K562 (cell line): ENCODE results near the gene KRABD2.

Experiments used
- BRD4 ChIP-seq: fragments of 200-600 bp; sonication (generic); IDR thresholded peaks from 2 replicates; pipeline ENCODE4 v1.6.1; 2017; ENCODE audit warnings: inconsistent platforms
- CLOCK ChIP-seq: fragments of 250-450 bp; sonication (Bioruptor Pico); IDR thresholded peaks from 2 replicates; pipeline ENCODE4 v1.4.0; 2020; ENCODE audit warnings: mild to moderate bottlenecking, moderate library complexity, borderline replicate concordance
- DACH1 ChIP-seq: fragments of 450-650 bp; IDR thresholded peaks from 2 replicates; pipeline ENCODE4 v1.6.1; 2018; ENCODE audit not compliant: partially characterized antibody
- ELF4 ChIP-seq: fragments of 450-650 bp; formaldehyde crosslinking; IDR thresholded peaks from 2 replicates; pipeline ENCODE4 v1.4.0; 2022; ENCODE audit warnings: missing genetic modification characterization
- ERF ChIP-seq: fragments of 450-650 bp; formaldehyde crosslinking; IDR thresholded peaks from 2 replicates; pipeline ENCODE4 v1.4.0; 2020; ENCODE audit warnings: mild to moderate bottlenecking, mixed read lengths
- ETS2 ChIP-seq: IDR thresholded peaks from 2 replicates; pipeline ENCODE4 v1.6.1; 2016; ENCODE audit warnings: borderline replicate concordance, missing genetic modification characterization, mild to moderate bottlenecking, moderate library complexity, missing compliant biosample characterization; ENCODE audit not compliant: poor library complexity, severe bottlenecking
- ETV1 ChIP-seq: fragments of 450-650 bp; conservative IDR thresholded peaks from 2 replicates; pipeline ENCODE4 v1.6.1; 2016; ENCODE audit warnings: missing genetic modification characterization, control low read depth, low read depth, missing compliant biosample characterization
- HDAC6 ChIP-seq: IDR thresholded peaks from 2 replicates; pipeline ENCODE4 v1.6.1; 2012; ENCODE audit warnings: low read depth, mild to moderate bottlenecking, control low read depth, inconsistent platforms, low read length, moderate library complexity
- HMG20B ChIP-seq: fragments of 250-450 bp; sonication (Bioruptor Pico); IDR thresholded peaks from 2 replicates; pipeline ENCODE4 v1.5.0; 2021; ENCODE audit warnings: mild to moderate bottlenecking
- KAT8 ChIP-seq: fragments of 450-650 bp; IDR thresholded peaks from 2 replicates; pipeline ENCODE4 v1.6.1; 2016; ENCODE audit warnings: low read depth, mild to moderate bottlenecking
- MTA3 ChIP-seq: fragments of 450-650 bp; formaldehyde crosslinking; IDR thresholded peaks from 2 replicates; pipeline ENCODE4 v1.6.1; 2017; ENCODE audit warnings: mild to moderate bottlenecking, borderline replicate concordance
- MYC ChIP-seq, 2 experiments: fragments of 250-450 bp in 1 of 2; sonication (Bioruptor Pico) in 1 of 2; IDR thresholded peaks; 2 replicates each; pipeline versions ENCODE4 v1.5.1 to v1.6.1; 2012 to 2021; ENCODE audit warnings: low read depth in 2 of 2, borderline replicate concordance in 1 of 2, improper control_type of control experiment in 1 of 2, low read length in 1 of 2, mild to moderate bottlenecking in 1 of 2, moderate library complexity in 1 of 2
- NFIC ChIP-seq: fragments of 450-650 bp; IDR thresholded peaks from 2 replicates; pipeline ENCODE4 v1.6.1; 2017; ENCODE audit warnings: mild to moderate bottlenecking, inconsistent platforms
- NKRF ChIP-seq: fragments of 450-650 bp; IDR thresholded peaks from 2 replicates; pipeline ENCODE4 v1.6.1; 2016; ENCODE audit warnings: borderline replicate concordance
- RB1 ChIP-seq: fragments of 450-650 bp; IDR thresholded peaks from 2 replicates; pipeline ENCODE4 v1.6.1; 2017; ENCODE audit warnings: low read depth, mild to moderate bottlenecking
- RBBP5 ChIP-seq: fragments of 200-600 bp; sonication (generic); IDR thresholded peaks from 2 replicates; pipeline ENCODE4 v1.6.1; 2012; ENCODE audit warnings: borderline replicate concordance, mild to moderate bottlenecking, low read length, control low read depth, inconsistent platforms; ENCODE audit not compliant: insufficient read depth, poor library complexity, severe bottlenecking
- SAP30 ChIP-seq: fragments of 200-600 bp; sonication (generic); IDR thresholded peaks from 2 replicates; pipeline ENCODE4 v1.6.1; 2012; ENCODE audit warnings: borderline replicate concordance, low read depth, mild to moderate bottlenecking, moderate library complexity, low read length, control low read depth, inconsistent platforms; ENCODE audit not compliant: insufficient read depth, poor library complexity, severe bottlenecking
- ZBTB12 ChIP-seq: fragments of 250-450 bp; sonication (Bioruptor Pico); IDR thresholded peaks from 2 replicates; pipeline ENCODE4 v1.4.0; 2020
- ZBTB9 ChIP-seq: fragments of 450-650 bp; formaldehyde crosslinking; IDR thresholded peaks from 2 replicates; pipeline ENCODE4 v1.4.0; 2020; ENCODE audit warnings: mild to moderate bottlenecking, moderate library complexity
- ZNF512 ChIP-seq: IDR thresholded peaks from 2 replicates; pipeline ENCODE4 v1.6.1; 2016; ENCODE audit warnings: missing genetic modification characterization, missing compliant biosample characterization

Gene KRABD2

DNA sequence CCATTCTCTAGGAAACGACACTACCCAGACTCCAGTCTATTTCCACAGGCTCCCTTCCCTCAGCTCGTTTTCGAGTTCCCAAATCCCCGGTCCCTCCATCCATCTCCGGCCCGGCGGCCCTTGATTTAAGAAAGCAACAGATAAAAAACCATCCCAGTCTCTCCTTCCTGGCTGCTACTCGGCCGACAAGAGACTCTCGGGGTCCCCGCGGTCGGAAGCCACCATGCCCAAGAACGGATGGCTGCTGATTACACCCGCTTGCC lies 6.3 kb upstream of the KRABD2 start (continued):
- TF ChIP-seq MTA3 (no peak), SAP30 (peak; percentile 63), CLOCK (CRISPR knock-in tag) (no peak), BRD4 (peak; percentile 92; the same call in 1 of the 2 replicates), RB1 (no peak), NFIC (0 out of 2 replicates have a peak, but pooled peaks have one; percentile 27), HDAC6 (no peak), HMG20B (CRISPR knock-in tag) (no peak), ELF4 (CRISPR knock-in tag) (0 out of 2 replicates have a peak, but pooled peaks have one; percentile 41), DACH1 (no peak), ZNF512 (tag) (no peak), NKRF (peak; percentile 89; the same call in 1 of the 2 replicates), MYC (IDR thresholded peaks at IDR 0.05; ENCODE audit: low read depth, low read length) (no peak; the same call in 1 of the 2 replicates), MYC (CRISPR knock-in tag; IDR thresholded peaks at IDR 0.05; ENCODE audit: borderline replicate concordance, low read depth) (peak; percentile 86; the same call in 1 of the 2 replicates), KAT8 (no peak), ERF (CRISPR knock-in tag) (no peak), ZBTB9 (CRISPR knock-in tag) (no peak), ZBTB12 (CRISPR knock-in tag) (no peak), ETS2 (tag) (no peak), ETV1 (tag) (no peak), RBBP5 (peak; percentile 95)
